GM12873 (cell line): ENCODE results near the gene CDH26.

Experiments used
- TF ChIP-seq, protein P1 (sequence below): IDR thresholded peaks from 2 replicates; pipeline ENCODE4 v1.5.1; 2012; ENCODE audit warnings: low read depth, mild to moderate bottlenecking, moderate library complexity, low read length, control low read depth; ENCODE audit not compliant: insufficient read depth; ENCODE audit errors: missing control alignments

CDH26 gene

GRCh38 chr20:59931511-59932312 is 26.5 kb upstream of the CDH26 start:
- TF ChIP-seq, protein P1, sequence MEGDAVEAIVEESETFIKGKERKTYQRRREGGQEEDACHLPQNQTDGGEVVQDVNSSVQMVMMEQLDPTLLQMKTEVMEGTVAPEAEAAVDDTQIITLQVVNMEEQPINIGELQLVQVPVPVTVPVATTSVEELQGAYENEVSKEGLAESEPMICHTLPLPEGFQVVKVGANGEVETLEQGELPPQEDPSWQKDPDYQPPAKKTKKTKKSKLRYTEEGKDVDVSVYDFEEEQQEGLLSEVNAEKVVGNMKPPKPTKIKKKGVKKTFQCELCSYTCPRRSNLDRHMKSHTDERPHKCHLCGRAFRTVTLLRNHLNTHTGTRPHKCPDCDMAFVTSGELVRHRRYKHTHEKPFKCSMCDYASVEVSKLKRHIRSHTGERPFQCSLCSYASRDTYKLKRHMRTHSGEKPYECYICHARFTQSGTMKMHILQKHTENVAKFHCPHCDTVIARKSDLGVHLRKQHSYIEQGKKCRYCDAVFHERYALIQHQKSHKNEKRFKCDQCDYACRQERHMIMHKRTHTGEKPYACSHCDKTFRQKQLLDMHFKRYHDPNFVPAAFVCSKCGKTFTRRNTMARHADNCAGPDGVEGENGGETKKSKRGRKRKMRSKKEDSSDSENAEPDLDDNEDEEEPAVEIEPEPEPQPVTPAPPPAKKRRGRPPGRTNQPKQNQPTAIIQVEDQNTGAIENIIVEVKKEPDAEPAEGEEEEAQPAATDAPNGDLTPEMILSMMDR, result no peak

DNA sequence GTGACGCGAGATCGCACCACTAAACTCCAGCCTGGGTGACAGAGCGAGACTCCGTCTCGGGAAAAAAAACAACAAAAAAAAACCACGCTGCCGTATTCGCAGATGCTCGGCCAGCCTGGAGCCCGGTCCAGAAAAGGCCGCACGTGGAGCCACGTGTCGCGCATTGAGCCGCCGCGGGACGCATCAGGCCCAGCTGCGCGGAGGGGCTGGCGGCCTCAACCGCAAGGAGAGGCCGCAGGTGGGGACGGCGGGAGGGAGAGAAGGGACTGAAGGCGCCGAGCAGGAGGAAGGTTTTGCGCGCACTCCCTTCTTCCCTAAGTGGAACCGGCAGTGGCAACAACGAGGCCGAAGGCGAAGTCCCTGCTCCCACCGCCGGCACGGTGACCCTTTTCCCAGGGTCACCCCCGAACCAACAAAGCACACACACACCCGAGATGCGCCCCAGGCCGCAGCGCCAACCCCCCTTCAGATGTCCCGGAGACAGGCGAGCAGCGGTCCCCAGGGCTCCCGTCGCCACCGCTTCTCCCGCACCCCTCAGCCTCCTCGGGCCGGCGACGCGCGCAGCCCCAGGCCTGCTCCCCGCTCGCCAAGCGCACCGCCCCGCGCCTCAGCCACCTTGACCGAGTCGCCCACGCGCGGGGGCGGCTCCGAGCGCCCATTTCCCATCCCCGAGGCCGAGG is 25.5 kb upstream of the CDH26 start:
- TF ChIP-seq, protein P1, result no peak

DNA sequence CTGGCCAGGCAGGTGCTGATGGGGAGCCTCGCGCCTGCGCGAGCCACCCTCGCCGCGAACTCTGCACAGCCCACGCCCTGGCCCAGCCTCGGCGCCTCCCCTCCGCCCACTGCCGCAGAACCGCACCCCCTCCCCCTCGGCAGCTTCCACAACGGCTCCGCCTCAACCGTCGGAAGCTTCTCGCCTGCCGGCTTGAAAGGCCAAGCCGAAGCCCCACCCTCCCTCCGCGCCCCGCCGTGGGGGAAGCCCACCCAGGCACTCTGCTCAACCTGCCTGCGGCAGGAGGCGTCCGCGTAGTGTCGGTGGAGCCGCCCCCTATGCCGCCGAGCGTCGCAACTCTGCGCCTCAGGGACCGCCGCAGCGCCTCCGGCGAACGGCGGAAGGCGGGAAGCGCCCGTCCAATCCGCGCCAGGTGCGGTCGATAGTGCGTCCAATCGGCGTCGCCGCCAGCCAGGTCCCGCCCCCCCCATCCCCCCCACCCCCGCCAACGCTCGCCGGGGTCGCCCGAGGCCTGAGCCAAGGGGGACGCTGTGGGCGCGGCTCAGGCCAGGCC is 24.9 kb upstream of the CDH26 start, which contains the start of gene SYCP2:
Gene SYCP2, minus strand, starts transcription at position 342 of the 553 bp plus-strand sequence. CDS start 11,224 bp downstream, outside the sequence.
- TF ChIP-seq, protein P1, result no peak

DNA sequence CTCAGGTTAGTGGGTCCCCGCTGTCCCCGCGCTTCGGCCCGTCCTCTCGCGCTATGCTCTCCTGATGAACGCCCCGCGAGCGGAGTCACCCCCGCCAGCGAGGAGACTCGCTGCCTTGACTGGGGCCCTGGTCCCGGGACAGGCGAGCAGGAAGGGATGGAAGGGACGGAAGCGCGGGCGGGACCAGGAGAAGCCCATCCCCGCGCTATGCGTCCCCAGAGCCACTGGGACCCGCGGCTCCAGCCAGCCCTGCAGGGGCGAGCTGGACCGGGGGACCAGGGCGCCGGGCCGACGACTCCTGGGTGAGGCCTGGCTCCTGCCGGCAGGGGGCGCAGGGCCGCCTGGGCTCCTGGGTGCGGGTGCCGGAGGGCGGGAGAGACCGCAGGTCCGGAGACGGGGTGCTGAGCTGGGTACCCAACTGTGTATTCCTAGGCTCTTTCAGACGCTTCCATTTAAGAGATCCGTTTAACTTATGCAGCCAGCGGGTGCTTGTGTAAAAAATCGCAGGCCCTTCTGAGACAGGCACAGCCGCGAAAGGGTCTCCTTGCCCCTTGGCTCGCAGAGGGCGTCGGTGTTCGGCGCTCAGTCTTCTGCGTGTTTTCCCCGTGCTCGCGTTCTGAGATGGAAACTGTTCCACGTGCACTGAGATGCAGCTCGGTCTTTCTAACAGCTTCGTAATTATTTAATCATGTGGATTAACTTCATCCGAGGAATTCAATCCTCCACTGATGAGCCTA is 24.2 kb upstream of the CDH26 start:
- TF ChIP-seq, protein P1, result peak; percentile 87

DNA sequence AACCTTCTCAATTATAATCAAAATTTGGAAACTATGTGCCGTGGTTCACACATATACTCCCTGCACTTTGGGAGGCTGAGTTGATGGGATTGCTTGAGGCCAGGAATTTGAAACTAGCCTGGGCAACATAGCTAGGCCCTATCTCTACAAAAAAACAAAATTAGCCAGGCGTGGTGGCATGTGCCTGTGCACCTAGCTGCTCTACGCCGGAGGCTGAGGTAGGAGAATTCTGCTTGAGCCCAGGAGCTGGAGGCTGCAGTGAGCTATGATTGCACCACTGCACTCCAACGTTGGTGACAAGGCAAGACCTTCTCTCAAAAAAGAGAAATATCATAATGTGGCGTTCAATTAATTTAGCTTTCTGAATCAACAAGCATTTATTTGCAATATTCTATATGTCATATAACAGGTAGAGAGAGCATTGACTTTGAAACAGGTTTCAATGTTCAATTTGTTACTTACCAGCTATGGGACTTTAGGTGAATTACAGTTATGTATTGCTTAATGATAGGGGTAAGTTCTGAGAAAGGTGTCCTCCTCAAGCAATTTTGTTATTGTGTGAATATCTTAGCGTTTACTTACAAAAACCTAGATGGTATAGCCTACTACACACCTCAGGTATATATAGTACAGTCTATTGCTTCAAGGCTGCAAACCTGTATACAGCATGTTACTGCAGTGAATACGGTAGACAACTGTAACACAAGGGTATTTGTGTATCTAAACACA is 22.6 kb upstream of the CDH26 start:
- TF ChIP-seq, protein P1, result no peak

DNA sequence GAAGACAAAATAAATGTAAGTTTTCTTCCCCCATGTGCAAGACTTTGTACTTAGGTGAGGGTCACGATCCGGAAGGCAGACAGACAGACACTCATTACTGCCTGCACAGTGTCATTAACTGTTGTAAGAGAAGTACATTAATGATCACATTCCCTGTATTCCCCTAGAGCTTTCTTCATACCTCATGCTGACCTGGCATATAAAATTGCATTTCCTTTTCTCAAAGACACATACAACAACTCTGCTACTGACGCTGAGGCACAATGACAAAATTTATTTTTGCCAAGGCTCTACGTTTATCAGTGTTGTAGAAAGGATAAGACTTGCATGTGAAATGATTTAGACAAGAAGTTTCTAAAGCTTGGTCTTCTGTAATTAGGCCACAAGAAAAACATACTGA is 21.8 kb upstream of the CDH26 start:
- TF ChIP-seq, protein P1, result no peak
